H9 (cell line): Measurements from ENCODE around the gene GPC1. TPM values are rescaled to one million over a fixed set of nuclear protein-coding genes. Genes with fewer than 3 reads are reported as not detected.

ENCODE experiments used
- DNase-seq: peaks from one replicate; pipeline ENCODE4 v3.0.0-alpha.2; 2017
- H2AFZ ChIP-seq: one replicate; pipeline ENCODE4 v1.6.1; 2013; ENCODE audit warnings: mild to moderate bottlenecking, low read length, control low read depth, moderate library complexity
- H2AK5ac ChIP-seq: 2 replicates; pipeline ENCODE4 v1.6.1; 2013; ENCODE audit warnings: low read length, control low read depth, mixed read lengths; ENCODE audit not compliant: insufficient read length
- H2BK120ac ChIP-seq: one replicate; pipeline ENCODE4 v1.6.1; 2013; ENCODE audit warnings: low read depth, mild to moderate bottlenecking, low read length, control low read depth, inconsistent platforms; ENCODE audit not compliant: poor library complexity, severe bottlenecking
- H2BK12ac ChIP-seq: 2 replicates; pipeline ENCODE4 v1.6.1; 2013; ENCODE audit warnings: low read length, control low read depth, mixed read lengths, low read depth; ENCODE audit not compliant: insufficient read length
- H2BK15ac ChIP-seq: 2 replicates; pipeline ENCODE4 v1.6.1; 2013; ENCODE audit warnings: low read depth, low read length, control low read depth
- H2BK20ac ChIP-seq: one replicate; pipeline ENCODE4 v1.6.1; 2013; ENCODE audit warnings: low read depth, mild to moderate bottlenecking, low read length, control low read depth, inconsistent platforms; ENCODE audit not compliant: poor library complexity, severe bottlenecking
- H2BK5ac ChIP-seq: 2 replicates; pipeline ENCODE4 v1.6.1; 2013; ENCODE audit warnings: low read length, control low read depth, mixed read lengths; ENCODE audit not compliant: insufficient read length
- H3K14ac ChIP-seq: 2 replicates; pipeline ENCODE4 v1.6.1; 2013; ENCODE audit warnings: low read length, control low read depth; ENCODE audit not compliant: insufficient read depth
- H3K18ac ChIP-seq: 2 replicates; pipeline ENCODE4 v1.6.1; 2013; ENCODE audit warnings: low read depth, mild to moderate bottlenecking, mixed read lengths, low read length, control low read depth; ENCODE audit not compliant: insufficient read length
- H3K23ac ChIP-seq: 2 replicates; pipeline ENCODE4 v1.6.1; 2013; ENCODE audit warnings: low read length, control low read depth, mixed read lengths, low read depth; ENCODE audit not compliant: insufficient read length
- H3K23me2 ChIP-seq: 2 replicates; pipeline ENCODE4 v1.6.1; 2013; ENCODE audit warnings: low read depth, mild to moderate bottlenecking, mixed read lengths, low read length, control low read depth; ENCODE audit not compliant: insufficient read length, poor library complexity, severe bottlenecking
- H3K27ac ChIP-seq: 2 replicates; pipeline ENCODE4 v1.5.1; 2013; ENCODE audit warnings: low read length, control low read depth, mixed read lengths, low read depth; ENCODE audit not compliant: insufficient read length
- H3K27me3 ChIP-seq: 2 replicates; pipeline ENCODE4 v1.6.1; 2013; ENCODE audit warnings: low read length, control low read depth, inconsistent platforms; ENCODE audit not compliant: insufficient read depth
- H3K4ac ChIP-seq: 2 replicates; pipeline ENCODE4 v1.6.1; 2013; ENCODE audit warnings: low read depth, mild to moderate bottlenecking, control low read depth, inconsistent platforms, low read length, moderate library complexity
- H3K4me1 ChIP-seq: 2 replicates; pipeline ENCODE4 v1.6.1; 2013; ENCODE audit warnings: low read length, control low read depth, inconsistent platforms; ENCODE audit not compliant: insufficient read depth
- H3K4me2 ChIP-seq: 2 replicates; pipeline ENCODE4 v1.6.1; 2013; ENCODE audit warnings: low read length, control low read depth, mixed read lengths; ENCODE audit not compliant: insufficient read length, insufficient read depth
- H3K56ac ChIP-seq: 2 replicates; pipeline ENCODE4 v1.6.1; 2013; ENCODE audit warnings: low read depth, mild to moderate bottlenecking, mixed read lengths, low read length, control low read depth; ENCODE audit not compliant: insufficient read length
- H3K79me1 ChIP-seq: 2 replicates; pipeline ENCODE4 v1.6.1; 2013; ENCODE audit warnings: low read depth, mild to moderate bottlenecking, moderate library complexity, low read length, control low read depth, inconsistent platforms; ENCODE audit not compliant: insufficient read depth, poor library complexity, severe bottlenecking
- H3K79me2 ChIP-seq: 2 replicates; pipeline ENCODE4 v1.6.1; 2013; ENCODE audit warnings: low read length, control low read depth, inconsistent platforms; ENCODE audit not compliant: insufficient read depth
- H3K9ac ChIP-seq: 2 replicates; pipeline ENCODE4 v1.6.1; 2013; ENCODE audit warnings: low read length, control low read depth, mixed read lengths; ENCODE audit not compliant: insufficient read length; ENCODE audit errors: extremely low read depth
- H3K9me3 ChIP-seq: one replicate; pipeline ENCODE4 v1.6.1; 2013; ENCODE audit warnings: low read depth, low read length, inconsistent platforms; ENCODE audit not compliant: control insufficient read depth
- H3T11ph ChIP-seq: one replicate; pipeline ENCODE4 v1.6.1; 2013; ENCODE audit warnings: mild to moderate bottlenecking, low read length, control low read depth, inconsistent platforms
- H4K20me1 ChIP-seq: one replicate; pipeline ENCODE4 v1.6.1; 2013; ENCODE audit not compliant: control insufficient read depth, insufficient read length, insufficient read depth
- H4K5ac ChIP-seq: 2 replicates; pipeline ENCODE4 v1.6.1; 2013; ENCODE audit warnings: low read depth, mild to moderate bottlenecking, mixed read lengths, low read length, control low read depth; ENCODE audit not compliant: insufficient read length
- H4K8ac ChIP-seq: replicated peaks from 2 replicates; pipeline ENCODE4 v1.6.1; 2013; ENCODE audit warnings: low read length, control low read depth, mixed read lengths, low read depth; ENCODE audit not compliant: insufficient read length
- H4K91ac ChIP-seq: 2 replicates; pipeline ENCODE4 v1.6.1; 2013; ENCODE audit warnings: low read depth, mild to moderate bottlenecking, moderate library complexity, mixed read lengths, low read length, control low read depth; ENCODE audit not compliant: insufficient read length
- H3K27ac Mint-ChIP-seq, 3 experiments: 2 replicates in 2 of 3; 3 replicates in 1 of 3; pipeline ENCODE4 v1.8.0; 2020 to 2021; ENCODE audit warnings: mixed read lengths in 3 of 3, mild to moderate bottlenecking in 1 of 3, moderate library complexity in 1 of 3
- H3K27me3 Mint-ChIP-seq: 2 replicates; pipeline ENCODE4 v1.8.0; 2021; ENCODE audit warnings: low read depth, mild to moderate bottlenecking, moderate library complexity, mixed read lengths
- H3K36me3 Mint-ChIP-seq, 3 experiments: 2 replicates in 2 of 3; 3 replicates in 1 of 3; pipeline ENCODE4 v1.8.0; 2020 to 2021; ENCODE audit warnings: low read depth in 3 of 3, mixed read lengths in 3 of 3; ENCODE audit not compliant: insufficient read depth in 1 of 3
- H3K4me1 Mint-ChIP-seq, 2 experiments: 2 replicates each; pipeline ENCODE4 v1.8.0; 2020; ENCODE audit warnings: mixed read lengths in 2 of 2
- H3K4me3 Mint-ChIP-seq, 2 experiments: 2 replicates in 1 of 2; 3 replicates in 1 of 2; pipeline ENCODE4 v1.8.0; 2020 to 2021; ENCODE audit warnings: mild to moderate bottlenecking in 2 of 2, mixed read lengths in 2 of 2, moderate library complexity in 1 of 2
- H3K9me3 Mint-ChIP-seq, 2 experiments: 2 replicates in 1 of 2; 3 replicates in 1 of 2; pipeline ENCODE4 v1.8.0; 2020; ENCODE audit warnings: mild to moderate bottlenecking in 2 of 2, mixed read lengths in 2 of 2, moderate library complexity in 1 of 2
- CTCF ChIP-seq: fragments of 200-600 bp; sonication (generic); conservative IDR thresholded peaks from 3 replicates; pipeline ENCODE4 v1.8.0; 2021; ENCODE audit warnings: antibody characterized with exemption, mild to moderate bottlenecking
- WGBS: extraction: QIAGEN DNeasy Blood & Tissue Kit; methylation state at CpG from one replicate; pipeline ENCODE4 v1.1.7; 2013; ENCODE audit warnings: missing lambda C conversion rate, low lambda C conversion rate, mixed read lengths; ENCODE audit not compliant: insufficient read length; ENCODE audit errors: extremely low coverage; 5-methylcytosine and 5-hydroxymethylcytosine counted together
- total RNA-seq: library from RNA; stranded (reverse); gene quantifications from 2 replicates; pipeline ENCODE4 v1.2.1, GENCODE V29; 2021

The GPC1 gene
- total RNA-seq, 1 experiment from 2014 or later, result 39.4 TPM

GRCh38 chr2:240431661-240432424 is 3.6 kb upstream of the GPC1 start:
- H3K79me1 ChIP-seq, result no peaks in the 10 kb centered on the region
- peaks cover 10 to 11% of the 10 kb centered on the region in 2 experiments for H3K4me1 Mint-ChIP-seq
- H3K27me3 Mint-ChIP-seq, result peaks cover 44% of the 10 kb centered on the region
- DNase-seq, result no peak
- H3K4ac ChIP-seq, result no peak overlapping the region
- TF ChIP-seq CTCF, result no peak
- H3K56ac ChIP-seq, result no peak overlapping the region
- no peak overlapping the region for H2AFZ ChIP-seq
- no peak overlapping the region for H2BK120ac ChIP-seq
- H3K23me2 ChIP-seq, result peaks cover 6% of the 10 kb centered on the region
- no peaks in the 10 kb centered on the region for H4K20me1 ChIP-seq
- no peak overlapping the region for H2AK5ac ChIP-seq
- H4K8ac ChIP-seq, result no peak overlapping the region
- H3K9ac ChIP-seq, result no peak overlapping the region
- no peak overlapping the region for H4K91ac ChIP-seq
- H2BK15ac ChIP-seq, result no peak overlapping the region
- no peak overlapping the region for H3K4me3 Mint-ChIP-seq
- no peak overlapping the region for H3K27ac Mint-ChIP-seq
- H3K23ac ChIP-seq, result no peak overlapping the region
- H4K5ac ChIP-seq, result no peak overlapping the region
- no peaks in the 10 kb centered on the region; a peak in 2 of 7 replicates for H3K36me3 Mint-ChIP-seq
- H3K18ac ChIP-seq, result no peak overlapping the region
- no peak overlapping the region for H2BK5ac ChIP-seq
- H3K4me1 ChIP-seq, result no peaks in the 10 kb centered on the region; the same call in 1 of the 2 replicates
- H3K9me3 Mint-ChIP-seq, result peaks cover 0 to 4% of the 10 kb centered on the region in 2 experiments; a peak in 1 of 5 replicates
- H2BK12ac ChIP-seq, result no peak overlapping the region
- WGBS, result no CpG with 5 or more reads among the region's 12 CpGs
- H3K14ac ChIP-seq, result no peak overlapping the region
- H3K27me3 ChIP-seq, result peaks cover 2% of the 10 kb centered on the region; the same call in 1 of the 2 replicates
- no peak overlapping the region for H3K4me2 ChIP-seq
- no peaks in the 10 kb centered on the region for H3K79me2 ChIP-seq
- no peak overlapping the region for H2BK20ac ChIP-seq
- no peaks in the 10 kb centered on the region for H3K9me3 ChIP-seq
- no peak overlapping the region for H3T11ph ChIP-seq
- no peak overlapping the region for H3K27ac ChIP-seq
